ENCODE data around the gene MTF2. TPM values are rescaled to one million over a fixed set of nuclear protein-coding genes. Genes with fewer than 3 reads are reported as not detected.

MTF2 gene
- total and polyA plus RNA-seq, 4 donors: 30.8 to 44.8 (median 37.7) TPM

DNA sequence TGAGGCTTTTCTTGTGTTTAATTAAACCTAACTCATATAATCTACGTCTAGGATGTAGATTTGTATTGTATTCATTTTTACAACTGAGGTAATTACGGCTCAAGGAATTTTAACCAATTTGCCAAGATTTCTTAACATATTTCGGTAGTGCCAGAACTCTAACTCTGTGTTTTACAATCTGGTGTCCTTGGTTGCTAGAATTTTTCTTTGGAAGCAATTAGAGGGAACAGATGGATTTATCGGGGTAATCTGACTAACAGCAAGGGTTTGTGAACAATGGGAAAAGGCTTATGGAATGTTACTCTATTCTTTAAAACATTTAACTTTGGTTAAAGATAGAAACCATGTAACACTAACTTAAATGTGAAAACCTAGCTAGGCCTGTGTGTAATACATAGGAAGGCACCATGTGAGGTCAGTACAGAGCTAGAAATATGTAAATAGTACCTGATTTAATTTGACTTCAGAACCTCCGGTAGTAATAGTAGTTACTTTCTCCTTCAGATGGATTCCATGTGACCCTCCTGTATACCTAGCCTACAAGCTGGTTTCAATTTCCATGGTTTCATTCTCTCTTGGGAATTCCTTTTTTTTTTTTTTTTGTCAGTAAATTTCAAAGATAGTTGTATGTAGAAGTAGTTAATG lies 1.2 kb downstream of the MTF2 start:
- H3K27ac ChIP-seq (ENCODE audit: low read depth, low read length): peak overlapping the region; percentile 99
- H3K4me1 ChIP-seq (ENCODE audit: control insufficient read depth, insufficient read depth, low read length): no peaks in the 10 kb centered on the region
- H3K4me3 ChIP-seq (ENCODE audit: low read depth, low read length): peak overlapping the region; percentile 100
- no peaks in the 10 kb centered on the region for H3K27me3 ChIP-seq (ENCODE audit: control insufficient read depth, insufficient read depth, low read length)
- H3K9me3 ChIP-seq (ENCODE audit: control insufficient read depth, insufficient read depth, low read length): peaks cover 2% of the 10 kb centered on the region
- H3K36me3 ChIP-seq (ENCODE audit: control insufficient read depth, insufficient read depth, low read length): peaks cover 3% of the 10 kb centered on the region
- no CpG with 5 or more reads among the region's 5 CpGs for WGBS (ENCODE audit: insufficient coverage)
- peak in 3 of 6 donors; percentile 31 to 84 (median 61) for DNase-seq (ENCODE audit: low read depth in 4 of 6, low spot score in 6 of 6)

DNA sequence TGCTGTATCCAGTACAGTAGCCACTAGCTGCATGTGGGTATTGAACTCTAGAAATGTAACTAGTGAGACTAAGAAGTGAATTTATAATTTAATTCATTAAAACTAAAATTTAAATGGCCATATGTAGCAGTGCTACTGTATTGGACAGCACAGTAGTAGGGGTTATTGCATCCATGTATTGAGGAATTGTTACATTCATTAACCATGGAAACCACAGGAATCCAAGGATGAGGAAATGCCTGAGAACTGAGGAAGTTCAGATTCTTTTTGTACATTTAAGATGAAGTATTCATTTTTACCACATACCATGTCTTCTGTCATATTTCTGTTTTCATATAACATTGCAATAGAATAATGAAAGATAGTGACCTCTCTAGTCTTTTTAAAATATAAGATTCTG lies 2.6 kb downstream of the MTF2 start:
- Histone ChIP-seq H3K36me3 (ENCODE audit: control insufficient read depth, insufficient read depth, low read length) (peaks cover 5% of the 10 kb centered on the region), H3K27ac (ENCODE audit: low read depth, low read length) (no peak overlapping the region), H3K4me3 (ENCODE audit: low read depth, low read length) (no peak overlapping the region), H3K4me1 (ENCODE audit: control insufficient read depth, insufficient read depth, low read length) (no peaks in the 10 kb centered on the region), H3K27me3 (ENCODE audit: control insufficient read depth, insufficient read depth, low read length) (no peaks in the 10 kb centered on the region), H3K9me3 (ENCODE audit: control insufficient read depth, insufficient read depth, low read length) (peaks cover 2% of the 10 kb centered on the region)
- DNase-seq (ENCODE audit: low read depth in 4 of 6, low spot score in 6 of 6): peak in 1 of 6 donors; percentile 15

DNA sequence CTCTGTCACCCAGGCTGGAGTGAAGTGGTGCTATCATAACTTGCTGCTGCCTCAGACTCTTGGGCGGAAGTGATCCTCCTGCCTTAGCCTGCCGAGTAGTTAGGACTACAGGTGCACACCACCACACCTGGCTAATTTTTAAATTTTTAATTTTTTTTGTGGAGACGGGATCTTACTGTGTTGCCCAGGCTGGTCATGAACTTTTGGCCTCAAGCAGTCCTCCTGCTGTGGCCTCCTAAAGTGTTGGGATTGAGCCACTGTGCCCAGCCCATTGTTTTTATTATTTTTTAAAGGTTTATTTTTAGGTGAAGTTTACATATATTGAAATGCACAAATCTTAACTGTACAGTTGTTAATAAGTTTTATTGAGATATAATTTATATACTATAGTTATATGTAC lies 3.2 kb downstream of the MTF2 start:
- WGBS (ENCODE audit: insufficient coverage): no CpG with 5 or more reads among the region's 3 CpGs
- Histone ChIP-seq H3K9me3 (ENCODE audit: control insufficient read depth, insufficient read depth, low read length) (peaks cover 2% of the 10 kb centered on the region), H3K27ac (ENCODE audit: low read depth, low read length) (no peak overlapping the region), H3K4me3 (ENCODE audit: low read depth, low read length) (no peak overlapping the region), H3K27me3 (ENCODE audit: control insufficient read depth, insufficient read depth, low read length) (no peaks in the 10 kb centered on the region), H3K36me3 (ENCODE audit: control insufficient read depth, insufficient read depth, low read length) (peaks cover 5% of the 10 kb centered on the region), H3K4me1 (ENCODE audit: control insufficient read depth, insufficient read depth, low read length) (no peaks in the 10 kb centered on the region)
- no peak for DNase-seq (ENCODE audit: low read depth in 4 of 6, low spot score in 6 of 6)

DNA sequence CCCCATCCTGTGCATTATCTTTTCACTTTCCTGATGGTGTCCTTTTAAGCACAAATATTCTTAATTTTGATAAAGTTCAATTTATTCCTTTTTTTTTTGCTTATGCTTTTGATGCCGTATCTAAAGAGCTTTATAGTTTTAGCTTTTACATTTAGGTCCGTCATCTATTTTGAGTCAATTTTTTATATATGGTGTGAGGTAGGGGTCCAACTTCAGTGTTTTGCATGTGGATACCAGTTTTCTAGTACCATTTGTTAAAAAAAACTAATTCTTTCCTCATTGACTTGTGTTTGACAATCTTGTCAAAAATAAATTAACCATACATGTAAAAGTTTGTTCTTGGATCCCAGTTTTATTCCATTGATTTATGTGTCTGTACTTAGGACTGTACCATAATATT lies 4.9 kb downstream of the MTF2 start:
- Histone ChIP-seq H3K27me3 (ENCODE audit: control insufficient read depth, insufficient read depth, low read length) (no peaks in the 10 kb centered on the region), H3K36me3 (ENCODE audit: control insufficient read depth, insufficient read depth, low read length) (peaks cover 5% of the 10 kb centered on the region), H3K4me3 (ENCODE audit: low read depth, low read length) (no peak overlapping the region), H3K27ac (ENCODE audit: low read depth, low read length) (no peak overlapping the region), H3K9me3 (ENCODE audit: control insufficient read depth, insufficient read depth, low read length) (peaks cover 2% of the 10 kb centered on the region), H3K4me1 (ENCODE audit: control insufficient read depth, insufficient read depth, low read length) (no peaks in the 10 kb centered on the region)
- no CpG with 5 or more reads among the region's 2 CpGs for WGBS (ENCODE audit: insufficient coverage)
- no peak for DNase-seq (ENCODE audit: low read depth in 4 of 6, low spot score in 6 of 6)

DNA sequence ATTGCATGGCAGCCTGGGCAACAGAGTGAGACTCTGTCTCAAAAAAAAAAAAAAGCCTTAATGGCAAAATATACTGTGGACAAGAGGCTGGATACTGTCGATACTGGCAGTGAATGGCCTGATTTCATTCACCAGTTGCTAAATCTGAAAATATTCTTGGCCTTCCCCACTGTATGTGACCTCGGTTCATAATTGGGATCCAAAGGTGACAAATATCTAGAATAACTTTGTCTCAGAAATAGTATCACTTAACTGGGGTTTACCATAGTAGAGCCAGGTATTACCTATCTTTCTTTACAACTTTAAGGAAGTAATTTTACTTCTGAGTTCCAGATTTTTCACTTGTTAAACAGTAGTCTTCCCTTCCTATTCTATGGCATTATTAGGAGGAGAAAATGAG lies 8.4 kb downstream of the MTF2 start:
- no CpG with 5 or more reads among the region's 2 CpGs for WGBS (ENCODE audit: insufficient coverage)
- no peaks in the 10 kb centered on the region for H3K27me3 ChIP-seq (ENCODE audit: control insufficient read depth, insufficient read depth, low read length)

DNA sequence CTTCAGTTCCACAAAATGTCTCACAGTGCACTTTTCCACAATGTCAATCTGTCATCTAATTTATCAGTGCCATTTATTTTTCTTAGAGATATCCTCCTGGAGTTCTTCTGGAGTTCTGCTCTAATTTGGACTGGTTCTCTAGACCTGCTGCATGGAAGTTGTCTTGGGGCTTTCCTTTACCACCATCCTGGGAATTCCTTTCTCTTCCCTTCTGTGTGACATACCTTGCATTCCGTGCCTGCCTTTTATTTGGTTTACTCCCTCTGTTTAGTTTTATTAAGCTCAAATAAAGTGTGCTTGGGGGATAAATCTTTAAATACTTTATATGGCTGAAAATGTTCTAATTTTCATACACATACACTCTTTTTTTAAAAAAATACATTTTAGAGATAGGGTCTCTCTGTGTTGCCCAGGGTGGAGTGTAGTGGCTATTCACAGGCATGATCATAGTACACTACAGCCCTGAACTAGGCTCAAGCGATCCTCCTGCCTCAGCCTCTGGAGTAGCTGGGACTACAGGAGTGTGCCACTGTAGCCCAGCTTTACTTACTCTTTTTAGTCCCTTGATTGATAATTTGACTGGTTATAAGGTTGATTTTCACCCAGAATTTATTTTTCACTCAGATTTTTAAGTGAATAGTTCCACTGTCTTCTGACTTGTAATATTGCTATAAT lies 14.4 kb downstream of the MTF2 start:
- H3K36me3 ChIP-seq (ENCODE audit: control insufficient read depth, insufficient read depth, low read length): no peaks in the 10 kb centered on the region
- no peak for DNase-seq (ENCODE audit: low read depth in 4 of 6, low spot score in 6 of 6)
- H3K4me3 ChIP-seq (ENCODE audit: low read depth, low read length): no peak overlapping the region
- WGBS (ENCODE audit: insufficient coverage): no CpG with 5 or more reads among the region's 2 CpGs
- H3K27ac ChIP-seq (ENCODE audit: low read depth, low read length): no peak overlapping the region
- no peaks in the 10 kb centered on the region for H3K9me3 ChIP-seq (ENCODE audit: control insufficient read depth, insufficient read depth, low read length)
- no peaks in the 10 kb centered on the region for H3K4me1 ChIP-seq (ENCODE audit: control insufficient read depth, insufficient read depth, low read length)
- no peaks in the 10 kb centered on the region for H3K27me3 ChIP-seq (ENCODE audit: control insufficient read depth, insufficient read depth, low read length)

More for the DNA sequence above, 8.4 kb downstream of the MTF2 start:
- peaks cover 2% of the 10 kb centered on the region for H3K9me3 ChIP-seq (ENCODE audit: control insufficient read depth, insufficient read depth, low read length)
- DNase-seq (ENCODE audit: low read depth in 4 of 6, low spot score in 6 of 6): no peak
- no peak overlapping the region for H3K4me3 ChIP-seq (ENCODE audit: low read depth, low read length)
- no peaks in the 10 kb centered on the region for H3K4me1 ChIP-seq (ENCODE audit: control insufficient read depth, insufficient read depth, low read length)
- H3K36me3 ChIP-seq (ENCODE audit: control insufficient read depth, insufficient read depth, low read length): peaks cover 5% of the 10 kb centered on the region
- no peak overlapping the region for H3K27ac ChIP-seq (ENCODE audit: low read depth, low read length)

DNA sequence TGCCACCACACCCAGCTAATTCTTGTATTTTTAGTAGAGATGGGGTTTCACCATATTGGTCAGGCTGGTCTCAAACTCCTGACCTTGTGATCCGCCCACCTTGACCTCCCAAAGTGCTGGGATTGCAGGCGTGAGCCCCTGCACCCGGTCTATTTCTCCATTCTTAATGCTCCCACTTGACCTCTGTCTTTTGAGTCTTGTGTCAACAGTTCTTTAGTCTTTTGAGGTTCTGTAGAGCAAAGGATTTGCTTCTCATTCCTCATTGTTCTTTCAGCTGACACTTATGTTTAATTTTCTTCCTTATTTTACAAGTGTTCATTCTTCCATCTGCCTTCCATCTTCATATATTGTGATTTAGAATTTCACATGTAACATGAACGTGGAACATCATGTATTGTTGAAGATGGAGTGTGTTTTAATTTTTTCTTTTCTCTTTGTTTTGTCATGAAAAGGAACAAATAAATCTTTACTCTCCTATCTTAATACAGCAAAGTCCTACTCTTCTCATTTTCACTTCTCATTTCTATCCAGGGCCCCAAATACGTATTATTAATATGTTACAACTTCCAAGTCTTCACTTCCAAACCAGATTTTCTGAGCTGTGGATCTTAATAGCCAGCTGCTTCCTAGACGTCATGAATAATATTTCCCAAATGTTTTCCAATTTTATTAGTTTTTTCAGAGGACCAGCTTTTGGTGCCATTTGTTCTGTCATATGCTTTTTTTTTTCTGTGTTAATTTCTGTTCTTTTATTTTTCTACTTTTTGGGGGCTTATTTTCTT lies 16.9 kb downstream of the MTF2 start:
- H3K36me3 ChIP-seq (ENCODE audit: control insufficient read depth, insufficient read depth, low read length): no peaks in the 10 kb centered on the region
- no peak overlapping the region for H3K4me3 ChIP-seq (ENCODE audit: low read depth, low read length)
- 55% methylated on average over 4 of the region's 6 CpGs for WGBS (ENCODE audit: insufficient coverage)
- H3K27ac ChIP-seq (ENCODE audit: low read depth, low read length): no peak overlapping the region
- H3K9me3 ChIP-seq (ENCODE audit: control insufficient read depth, insufficient read depth, low read length): no peaks in the 10 kb centered on the region
- no peaks in the 10 kb centered on the region for H3K27me3 ChIP-seq (ENCODE audit: control insufficient read depth, insufficient read depth, low read length)
- no peaks in the 10 kb centered on the region for H3K4me1 ChIP-seq (ENCODE audit: control insufficient read depth, insufficient read depth, low read length)
- DNase-seq (ENCODE audit: low read depth in 4 of 6, low spot score in 6 of 6): peak in 1 of 6 donors; percentile 4

DNA sequence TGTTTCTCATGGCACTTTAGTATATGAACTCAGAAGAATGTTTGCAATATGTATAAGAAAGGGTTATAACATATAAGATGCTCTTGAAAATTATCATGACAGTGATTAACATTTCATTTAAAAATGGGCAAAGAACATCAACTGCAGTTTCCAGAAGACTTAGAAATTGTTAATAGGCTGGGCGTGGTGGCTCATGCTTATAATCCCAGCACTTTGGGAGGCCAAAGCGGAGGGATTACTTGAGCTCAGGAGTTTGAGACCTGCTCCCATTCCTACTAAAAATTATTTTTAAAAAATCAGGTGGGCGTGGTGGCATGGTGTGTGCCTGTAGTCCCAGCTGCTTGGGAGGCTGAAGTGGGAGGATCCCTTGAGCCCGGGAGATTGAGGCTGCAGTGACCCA lies 23.1 kb downstream of the MTF2 start:
- Histone ChIP-seq H3K27me3 (ENCODE audit: control insufficient read depth, insufficient read depth, low read length) (no peaks in the 10 kb centered on the region), H3K27ac (ENCODE audit: low read depth, low read length) (no peak overlapping the region), H3K9me3 (ENCODE audit: control insufficient read depth, insufficient read depth, low read length) (peaks cover 1% of the 10 kb centered on the region), H3K4me1 (ENCODE audit: control insufficient read depth, insufficient read depth, low read length) (no peaks in the 10 kb centered on the region), H3K36me3 (ENCODE audit: control insufficient read depth, insufficient read depth, low read length) (peaks cover 6% of the 10 kb centered on the region), H3K4me3 (ENCODE audit: low read depth, low read length) (no peak overlapping the region)
- WGBS (ENCODE audit: insufficient coverage): 100% methylated on average over 1 of the region's 4 CpGs
- no peak for DNase-seq (ENCODE audit: low read depth in 4 of 6, low spot score in 6 of 6)

DNA sequence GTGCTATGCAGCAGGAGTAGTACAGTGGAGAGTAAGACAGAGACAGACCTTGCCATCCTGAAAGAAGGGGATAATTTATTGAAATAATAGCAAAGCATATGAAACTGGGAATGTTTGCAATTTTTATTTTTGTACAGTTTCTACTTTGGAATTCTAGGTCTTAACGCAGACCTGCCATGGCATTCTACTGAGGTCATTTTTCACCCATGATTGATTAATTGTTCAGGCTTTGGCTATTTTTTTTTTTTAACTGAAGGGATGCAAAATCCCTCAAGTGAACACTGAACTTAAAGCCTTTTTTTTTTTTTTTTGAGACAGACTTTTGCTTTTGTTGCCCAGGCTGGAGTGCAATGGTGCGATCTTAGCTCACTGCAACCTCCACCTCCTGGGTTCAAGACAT lies 27.1 kb downstream of the MTF2 start:
- WGBS (ENCODE audit: insufficient coverage): no CpG with 5 or more reads among the region's 2 CpGs
- H3K27ac ChIP-seq (ENCODE audit: low read depth, low read length): no peak overlapping the region
- no peak for DNase-seq (ENCODE audit: low read depth in 4 of 6, low spot score in 6 of 6)
- H3K36me3 ChIP-seq (ENCODE audit: control insufficient read depth, insufficient read depth, low read length): peaks cover 12% of the 10 kb centered on the region
- H3K27me3 ChIP-seq (ENCODE audit: control insufficient read depth, insufficient read depth, low read length): no peaks in the 10 kb centered on the region
- peaks cover 7% of the 10 kb centered on the region for H3K9me3 ChIP-seq (ENCODE audit: control insufficient read depth, insufficient read depth, low read length)
- H3K4me1 ChIP-seq (ENCODE audit: control insufficient read depth, insufficient read depth, low read length): no peaks in the 10 kb centered on the region
- no peak overlapping the region for H3K4me3 ChIP-seq (ENCODE audit: low read depth, low read length)
